Stimulated activated CD4-positive, alpha-beta T cell treated with anti-CD3 and anti-CD28 coated beads, Interleukin-15, amount 100 ng/mL, for 48 hours (primary cell): Measurements from ENCODE around the gene UBA6.
"Not testable (repeated sequence)": the region's sequence is repeated elsewhere in the genome, so short reads cannot be mapped to it uniquely, and the experiment has no call there.

Source experiments
- DNase-seq, 2 donors: peaks; one replicate each; pipeline ENCODE4 v3.0.0-alpha.2; 2020; ENCODE audit warnings: low read depth in 2 of 2

The UBA6 gene

GRCh38 chr4:67713529-67714247, 12.7 kb upstream of the UBA6 start:
- no peak for DNase-seq

- DNase-seq = no peak
Measured at GRCh38 chr4:67712650-67713528, 11.9 kb upstream of the UBA6 start.

GRCh38 chr4:67712000-67712625, 11.2 kb upstream of the UBA6 start:
- no peak for DNase-seq

- DNase-seq = not testable (repeated sequence)
Measured at GRCh38 chr4:67706682-67707081, 5.7 kb upstream of the UBA6 start.

GRCh38 chr4:67704843-67705242, 3.9 kb upstream of the UBA6 start:
- no peak for DNase-seq

GRCh38 chr4:67702166-67702565, 1.2 kb upstream of the UBA6 start:
- DNase-seq = no peak

GRCh38 chr4:67701517-67701850, 529 bp upstream of the UBA6 start:
- DNase-seq = no peak

- DNase-seq = no peak
Measured at GRCh38 chr4:67700116-67700737, 728 bp downstream of the UBA6 start.

GRCh38 chr4:67699603-67700002, 1.4 kb downstream of the UBA6 start:
- DNase-seq = no peak

- DNase-seq = no peak
Measured at GRCh38 chr4:67697860-67698687, 2.9 kb downstream of the UBA6 start.

- DNase-seq = no peak
Measured at GRCh38 chr4:67696061-67696460, 4.9 kb downstream of the UBA6 start.

- no peak for DNase-seq
Measured at GRCh38 chr4:67694662-67695061, 6.3 kb downstream of the UBA6 start.

- DNase-seq = no peak
Measured at GRCh38 chr4:67691328-67691727, 9.6 kb downstream of the UBA6 start.

GRCh38 chr4:67687636-67688035, 13.3 kb downstream of the UBA6 start:
- no peak for DNase-seq

- no peak for DNase-seq
Measured at GRCh38 chr4:67685532-67685859, 15.5 kb downstream of the UBA6 start.

- no peak for DNase-seq
Measured at GRCh38 chr4:67684839-67685531, 16.0 kb downstream of the UBA6 start.

- no peak for DNase-seq
Measured at GRCh38 chr4:67682266-67682665, 18.7 kb downstream of the UBA6 start.

- DNase-seq = no peak
Measured at GRCh38 chr4:67680581-67681222, 20.3 kb downstream of the UBA6 start.

GRCh38 chr4:67678612-67679011, 22.3 kb downstream of the UBA6 start:
- DNase-seq = no peak

- DNase-seq = no peak
Measured at GRCh38 chr4:67674098-67674497, 26.9 kb downstream of the UBA6 start.
